K562 (cell line): ENCODE data around the gene UBE2L3. TPM values are rescaled to one million over a fixed set of nuclear protein-coding genes. Genes with fewer than 3 reads are reported as not detected.

Experiments used
- BRF2 ChIP-seq: IDR thresholded peaks from 3 replicates; pipeline ENCODE4 v1.6.1; 2011; ENCODE audit warnings: borderline replicate concordance, mild to moderate bottlenecking; ENCODE audit not compliant: insufficient read length, insufficient read depth
- COPS2 ChIP-seq: fragments of 450-650 bp; conservative IDR thresholded peaks from 2 replicates; pipeline ENCODE4 v1.6.1; 2016; ENCODE audit warnings: mild to moderate bottlenecking, moderate library complexity
- DEAF1 ChIP-seq: fragments of 450-650 bp; formaldehyde crosslinking; IDR thresholded peaks from 2 replicates; pipeline ENCODE4 v1.4.0; 2020; ENCODE audit warnings: mild to moderate bottlenecking, moderate library complexity
- EP300 ChIP-seq: IDR thresholded peaks from 2 replicates; pipeline ENCODE4 v1.6.1; 2012; ENCODE audit warnings: low read length, improper control_type of control experiment
- FOXM1 ChIP-seq, 2 experiments: fragments of 450-650 bp in 1 of 2; sonication (generic) in 1 of 2; formaldehyde crosslinking in 1 of 2; IDR thresholded peaks; 2 replicates each; pipeline versions ENCODE4 v1.6.1 to v1.9.0; 2017 to 2022; ENCODE audit warnings: low read depth in 2 of 2, mild to moderate bottlenecking in 2 of 2, missing genetic modification reagents in 1 of 2, moderate library complexity in 1 of 2
- HMGN3 ChIP-seq: IDR thresholded peaks from 2 replicates; pipeline ENCODE4 v1.6.1; 2011; ENCODE audit warnings: borderline replicate concordance, low read depth, mild to moderate bottlenecking, mixed read lengths, low read length; ENCODE audit not compliant: insufficient read length; ENCODE audit errors: extremely low read depth
- HOMEZ ChIP-seq: fragments of 250-450 bp; sonication (Bioruptor Pico); IDR thresholded peaks from 2 replicates; pipeline ENCODE4 v1.4.0; 2020; ENCODE audit warnings: mild to moderate bottlenecking, moderate library complexity
- MAX ChIP-seq: sonication (generic); formaldehyde crosslinking; IDR thresholded peaks from 2 replicates; pipeline ENCODE4 v1.9.0; 2022; ENCODE audit warnings: mild to moderate bottlenecking, missing genetic modification reagents
- MCM5 ChIP-seq: fragments of 450-650 bp; IDR thresholded peaks from 2 replicates; pipeline ENCODE4 v1.6.1; 2016; ENCODE audit warnings: low read depth
- RBBP5 ChIP-seq: fragments of 200-600 bp; sonication (generic); IDR thresholded peaks from 2 replicates; pipeline ENCODE4 v1.6.1; 2012; ENCODE audit warnings: borderline replicate concordance, mild to moderate bottlenecking, low read length, control low read depth, inconsistent platforms; ENCODE audit not compliant: insufficient read depth, poor library complexity, severe bottlenecking
- SAFB2 ChIP-seq: fragments of 200-400 bp; formaldehyde crosslinking; IDR thresholded peaks from 2 replicates; pipeline ENCODE4 v1.6.1; 2018; ENCODE audit warnings: borderline replicate concordance, low read length, low read depth, moderate library complexity; ENCODE audit not compliant: severe bottlenecking
- STAT5A ChIP-seq: IDR thresholded peaks from 2 replicates; pipeline ENCODE4 v1.6.1; 2012; ENCODE audit warnings: low read length, inconsistent platforms, borderline replicate concordance
- THAP7 ChIP-seq: fragments of 250-450 bp; sonication (Bioruptor Pico); IDR thresholded peaks from 2 replicates; pipeline ENCODE4 v1.5.0; 2021
- USF2 ChIP-seq: sonication (generic); formaldehyde crosslinking; IDR thresholded peaks from 2 replicates; pipeline ENCODE4 v1.5.0; 2020; ENCODE audit warnings: missing genetic modification reagents
- ZNF239 ChIP-seq: fragments of 250-450 bp; sonication (Bioruptor Pico); IDR thresholded peaks from 2 replicates; pipeline ENCODE4 v1.4.0; 2020; ENCODE audit warnings: mild to moderate bottlenecking
- ZNF263 ChIP-seq: sonication (generic); formaldehyde crosslinking; IDR thresholded peaks from 2 replicates; pipeline ENCODE4 v1.8.0; 2022; ENCODE audit warnings: mild to moderate bottlenecking, missing genetic modification reagents, borderline replicate concordance
- ZNF3 ChIP-seq: fragments of 250-450 bp; sonication (Bioruptor Pico); IDR thresholded peaks from 2 replicates; pipeline ENCODE4 v1.5.0; 2021; ENCODE audit warnings: mild to moderate bottlenecking, moderate library complexity
- ZNF311 ChIP-seq: fragments of 250-450 bp; sonication (Bioruptor Pico); IDR thresholded peaks from 2 replicates; pipeline ENCODE4 v1.4.0; 2020; ENCODE audit warnings: mild to moderate bottlenecking, moderate library complexity
- ZNF586 ChIP-seq: fragments of 450-650 bp; formaldehyde crosslinking; conservative IDR thresholded peaks from 2 replicates; pipeline ENCODE4 v1.4.0; 2020; ENCODE audit warnings: mild to moderate bottlenecking, moderate library complexity
- polyA plus RNA-seq, 8 experiments: library from polyadenylated mRNA; depleted of rRNA in 4 of 8; stranded (reverse) in 5 of 8; unstranded in 3 of 8; fragments of >200 nt; fragmentation: Nextera tagmentation in 2 of 8; fragmentation: Illumina TruSeq in 1 of 8; extraction: Ambion mirVana in 2 of 8; extraction: Trizol in 1 of 8; gene quantifications; 2 replicates each; pipeline versions ENCODE4 v1.2.1 to v1.2.3, GENCODE V29; 2011 to 2014; ENCODE audit warnings: inconsistent platforms in 1 of 8, missing spikeins in 1 of 8
- total RNA-seq, 7 experiments: library from RNA; depleted of rRNA in 6 of 7; stranded (reverse); fragments of >200 nt in 6 of 7; fragmentation: Illumina TruSeq in 2 of 7; extraction: Trizol in 2 of 7; gene quantifications; 2 replicates each; pipeline versions ENCODE4 v1.2.1 to v1.2.3, GENCODE V29; 2011 to 2021; ENCODE audit warnings: low replicate concordance in 1 of 7

The UBE2L3 gene
- total and polyA plus RNA-seq, 9 of the 15 experiments (the other 6 are each of a cell fraction or from before 2014, with no cell fraction given), result 215 to 625 (median 285) TPM

GRCh38 chr22:21587803-21588611, 20.5 kb downstream of the UBE2L3 start (continued):
- TF ChIP-seq ZNF239 (CRISPR knock-in tag), result peak; percentile 97
- TF ChIP-seq EP300, result peak; percentile 88
- no peak for TF ChIP-seq MCM5
- no peak for TF ChIP-seq USF2 (CRISPR knock-in tag)
- TF ChIP-seq ZNF263 (CRISPR knock-in tag), result 0 out of 2 replicates have a peak, but pooled peaks have one; percentile 7
- TF ChIP-seq ZNF3, result no peak
- no peak for TF ChIP-seq FOXM1 (IDR thresholded peaks at IDR 0.05; ENCODE audit: low read depth)
- no peak for TF ChIP-seq FOXM1 (CRISPR knock-in tag; IDR thresholded peaks at IDR 0.05; ENCODE audit: low read depth)
- 0 out of 2 replicates have a peak, but pooled peaks have one; percentile 49 for TF ChIP-seq ZNF586
- TF ChIP-seq DEAF1 (CRISPR knock-in tag), result peak; percentile 30; the same call in 1 of the 2 replicates
- TF ChIP-seq RBBP5, result peak; percentile 78
- peak; percentile 75; the same call in 1 of the 2 replicates for TF ChIP-seq HOMEZ (CRISPR knock-in tag)
- TF ChIP-seq THAP7 (CRISPR knock-in tag), result no peak
- no peak for TF ChIP-seq SAFB2
- peak; percentile 26 for TF ChIP-seq BRF2
- TF ChIP-seq ZNF311 (CRISPR knock-in tag), result peak; percentile 76; the same call in 1 of the 2 replicates
- TF ChIP-seq MAX (CRISPR knock-in tag), result no peak
- no peak for TF ChIP-seq HMGN3
- TF ChIP-seq STAT5A, result peak; percentile 94
- no peak for TF ChIP-seq COPS2
